Mesangial cell (primary cell): ENCODE data around the gene TLCD1. TPM values are rescaled to one million over a fixed set of nuclear protein-coding genes. Genes with fewer than 3 reads are reported as not detected.

ENCODE experiments used
- total RNA-seq: library from RNA; depleted of rRNA; stranded (reverse); fragments of >200 nt; gene quantifications from 2 replicates; pipeline ENCODE4 v1.2.3, GENCODE V29; 2015

TLCD1 gene, protein sequence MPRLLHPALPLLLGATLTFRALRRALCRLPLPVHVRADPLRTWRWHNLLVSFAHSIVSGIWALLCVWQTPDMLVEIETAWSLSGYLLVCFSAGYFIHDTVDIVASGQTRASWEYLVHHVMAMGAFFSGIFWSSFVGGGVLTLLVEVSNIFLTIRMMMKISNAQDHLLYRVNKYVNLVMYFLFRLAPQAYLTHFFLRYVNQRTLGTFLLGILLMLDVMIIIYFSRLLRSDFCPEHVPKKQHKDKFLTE
- total RNA-seq = 9.1 and 9.6 TPM in 2 replicates

DNA sequence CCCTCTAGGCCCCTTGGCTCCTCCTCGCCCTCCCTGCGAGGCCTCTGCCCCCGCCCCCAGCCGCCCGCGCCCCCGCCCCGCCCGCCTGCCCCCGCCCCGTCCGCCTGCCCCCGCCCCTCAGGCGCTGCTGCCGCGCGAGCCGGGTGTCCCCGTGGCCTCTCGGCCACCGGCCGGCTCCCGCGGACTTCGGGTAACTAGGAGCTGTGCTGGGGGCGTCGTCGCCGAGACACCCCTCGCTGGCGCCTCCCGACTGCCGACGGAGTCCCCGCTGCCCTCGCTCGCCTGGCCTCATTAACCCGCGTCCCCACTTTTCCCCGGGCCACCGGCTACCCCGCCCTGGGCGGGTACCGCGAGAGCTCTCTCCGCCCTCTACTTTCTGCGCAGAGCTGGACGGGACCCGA is at the start of gene TLCD1:
TSS of gene TLCD1 (minus strand) at position 8 of the 401 bp plus-strand sequence. CDS start 136 bp downstream, outside the sequence.

DNA sequence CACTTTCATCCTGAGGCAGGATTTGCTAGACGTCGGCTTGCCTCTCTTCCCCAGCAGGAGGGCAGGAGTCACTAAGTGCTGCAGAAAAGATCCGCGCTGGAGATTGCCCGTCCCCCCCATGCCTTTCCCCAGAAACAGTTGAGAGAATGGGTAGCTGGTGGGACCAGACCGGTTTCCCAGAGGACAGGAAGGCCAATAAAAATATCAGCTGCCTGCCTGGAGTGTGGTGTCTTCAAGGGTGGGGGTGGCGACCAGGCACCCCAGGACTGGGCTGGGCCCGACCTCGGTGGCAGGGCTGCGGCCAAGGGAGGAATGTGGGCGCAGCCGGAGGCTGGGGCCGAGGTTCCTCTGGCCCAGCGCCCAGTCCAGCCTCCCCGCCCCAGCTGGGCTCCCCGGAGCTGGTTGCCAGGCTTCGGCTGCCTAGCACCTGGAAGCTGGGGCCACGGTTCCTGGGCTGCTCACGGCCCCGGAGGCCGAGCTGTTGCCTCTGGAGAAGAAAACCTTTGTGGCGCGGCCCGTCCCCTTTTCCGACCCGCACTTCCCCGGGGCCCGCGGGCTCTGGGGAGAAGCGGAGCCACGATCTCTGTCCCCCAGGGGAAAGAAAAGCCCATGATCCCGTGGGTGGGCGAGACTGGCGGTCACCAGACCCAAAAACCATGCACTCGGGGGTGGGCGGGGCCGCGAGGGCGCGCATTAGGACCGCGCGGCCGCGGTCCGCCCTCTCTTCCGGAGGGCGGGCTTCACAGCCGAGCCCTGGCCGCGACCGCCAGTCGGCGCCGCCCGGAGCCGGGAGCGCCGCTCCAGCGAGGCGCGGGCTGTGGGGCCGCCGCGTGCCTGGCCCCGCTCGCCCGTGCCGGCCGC is 17.4 kb upstream of the TLCD1 start, which contains the start of gene TRAF4:
TSS of gene TRAF4 (plus strand) at position 769 of the 861 bp plus-strand sequence. CDS start 102 bp downstream, outside the sequence.

DNA sequence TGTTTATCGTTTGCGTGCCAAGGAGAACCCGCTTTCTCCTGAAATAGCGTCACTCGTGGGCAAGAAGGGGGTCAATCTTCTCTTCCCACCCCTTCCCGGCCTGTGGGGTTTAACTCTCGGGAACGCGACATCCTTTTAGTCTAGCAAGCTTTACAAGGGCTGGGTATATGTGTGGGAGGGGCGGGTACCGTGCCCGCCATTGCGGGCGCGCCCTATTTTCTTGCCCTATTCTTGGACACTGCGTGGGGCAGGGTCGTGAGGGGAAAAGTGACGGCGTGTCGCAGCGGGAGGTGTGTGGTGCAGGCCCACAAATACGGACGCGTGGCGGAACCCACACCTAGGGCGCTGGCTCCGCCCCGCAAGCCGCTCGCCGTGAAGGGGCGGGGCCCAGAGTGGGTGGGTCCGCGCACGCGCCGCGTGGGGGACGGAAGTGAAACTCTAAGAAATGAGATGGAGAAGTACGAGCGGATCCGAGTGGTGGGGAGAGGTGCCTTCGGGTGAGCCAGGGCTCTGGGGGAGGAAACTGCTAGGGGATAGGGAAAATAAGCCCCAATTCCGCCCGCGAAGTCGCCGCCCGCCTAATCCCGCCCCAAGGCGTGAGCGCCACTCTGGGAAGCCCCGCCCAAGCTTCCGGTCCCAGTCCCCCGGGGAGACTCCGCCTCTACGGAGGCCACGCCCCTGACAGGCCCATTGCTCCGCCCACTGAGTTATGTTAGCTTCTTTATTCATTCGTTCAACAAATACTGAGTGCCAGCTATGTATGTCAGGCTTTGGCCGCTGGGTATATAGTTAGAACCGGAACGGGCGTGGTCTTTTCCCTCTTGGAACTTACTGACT is 2.5 kb upstream of the TLCD1 start, which contains the start of gene NEK8:
TSS of gene NEK8 (plus strand) at position 425 of the 837 bp plus-strand sequence. CDS start at position 451, 26 bp downstream.

DNA sequence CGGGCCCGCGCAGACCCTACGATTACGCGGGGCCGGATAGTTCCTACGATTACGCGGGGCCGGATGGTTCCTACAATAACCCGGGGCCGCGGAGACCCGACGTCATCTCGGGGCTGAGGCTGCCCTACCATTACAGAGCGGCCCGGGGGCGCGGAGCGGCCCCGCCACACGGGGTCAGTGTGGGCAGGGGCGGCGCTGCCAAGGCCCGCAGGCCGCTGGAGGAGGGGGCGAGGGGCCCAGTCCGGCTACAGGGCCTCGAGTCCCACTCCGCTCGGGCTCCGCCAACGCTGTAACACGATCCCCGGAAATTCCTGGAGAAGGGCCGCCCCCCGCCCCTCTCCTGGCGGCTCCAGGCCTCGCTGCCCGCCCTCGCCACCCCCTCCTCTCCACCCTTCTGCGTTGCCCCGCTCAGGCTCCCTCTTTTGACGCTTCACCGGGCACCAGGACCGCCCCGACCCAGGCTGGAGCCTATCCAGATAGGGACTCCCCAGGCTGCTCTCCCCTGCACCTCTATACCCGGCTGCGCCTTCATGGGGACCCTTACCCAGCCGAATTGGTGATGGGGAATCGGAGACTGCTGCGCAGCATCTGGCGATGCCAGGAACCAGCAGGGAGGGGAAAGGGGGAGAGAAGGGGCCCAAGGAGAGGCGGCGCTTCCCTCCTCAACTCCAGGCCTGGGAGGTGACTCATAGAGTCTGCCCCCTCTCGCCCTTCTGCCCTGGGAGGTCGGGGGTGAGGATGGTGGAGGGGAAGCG is 8.3 kb downstream of the TLCD1 start, which contains the start of gene RAB34:
TSS of gene RAB34 (minus strand) at position 291 of the 755 bp plus-strand sequence. CDS start 602 bp downstream, outside the sequence.

DNA sequence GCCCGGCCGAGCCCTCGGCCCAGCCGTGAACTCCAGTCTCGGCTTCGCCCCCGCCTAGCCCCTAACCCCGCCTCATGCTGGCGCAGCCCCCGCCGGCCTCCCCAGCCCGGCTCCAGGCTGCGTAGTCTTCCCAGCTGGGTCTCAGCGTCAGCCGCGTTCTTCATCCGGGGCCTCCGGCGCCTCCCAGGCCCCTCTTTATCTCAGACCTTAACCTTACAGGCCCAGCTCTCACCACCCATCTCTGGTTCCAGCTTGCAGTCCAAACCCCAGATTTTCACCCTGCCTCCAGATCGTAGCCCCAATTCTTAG is 14.4 kb downstream of the TLCD1 start, which contains the start of gene PROCA1:
TSS of gene PROCA1 (minus strand) at position 166 of the 309 bp plus-strand sequence. CDS start 228 bp downstream, outside the sequence.

Other genes with a start within 250 kb of the TLCD1 start
- not detected in 2 replicates for gene FOXN1, start 219.9 kb downstream of the TLCD1 start, total RNA-seq
- 31.9 and 40.9 TPM in 2 replicates for gene UNC119, start 173.6 kb downstream of the TLCD1 start, total RNA-seq
- 76.3 and 162 TPM in 2 replicates for gene PIGS, start 154.7 kb downstream of the TLCD1 start, total RNA-seq
- 14.8 and 39.7 TPM in 2 replicates for gene ALDOC, start 149.3 kb downstream of the TLCD1 start, total RNA-seq
- 3.5 and 84.2 TPM in 2 replicates for gene SPAG5, start 127.2 kb downstream of the TLCD1 start, total RNA-seq
- 2.9 and 3.4 TPM in 2 replicates for gene RSKR, start 112.0 kb downstream of the TLCD1 start, total RNA-seq
- 88.4 and 115 TPM in 2 replicates for gene BLTP2, start 81.1 kb downstream of the TLCD1 start, total RNA-seq
- gene SDF2, start 64.3 kb downstream of the TLCD1 start, total RNA-seq = 51.3 and 64.0 TPM in 2 replicates
- 29.8 and 44.5 TPM in 2 replicates for gene SUPT6H, start 64.0 kb downstream of the TLCD1 start, total RNA-seq
- 1.0 and 1.6 TPM in 2 replicates for gene PROCA1, start 14.3 kb downstream of the TLCD1 start, total RNA-seq
- gene RAB34, start 8.4 kb downstream of the TLCD1 start, total RNA-seq = 293 and 306 TPM in 2 replicates
- 447 and 480 TPM in 2 replicates for gene RPL23A, start 6.2 kb downstream of the TLCD1 start, total RNA-seq
- gene NEK8, start 2.6 kb upstream of the TLCD1 start, total RNA-seq = 2.8 and 3.7 TPM in 2 replicates
- 61.3 and 86.8 TPM in 2 replicates for gene TRAF4, start 17.8 kb upstream of the TLCD1 start, total RNA-seq
- 23.0 and 30.2 TPM in 2 replicates for gene FAM222B, start 116.6 kb upstream of the TLCD1 start, total RNA-seq
- gene ERAL1, start 128.8 kb upstream of the TLCD1 start, total RNA-seq = 71.6 and 117 TPM in 2 replicates
- 73.0 and 85.8 TPM in 2 replicates for gene FLOT2, start 171.5 kb upstream of the TLCD1 start, total RNA-seq
- 6.8 and 8.2 TPM in 2 replicates for gene DHRS13, start 176.8 kb upstream of the TLCD1 start, total RNA-seq
- gene PHF12, start 225.3 kb upstream of the TLCD1 start, total RNA-seq = 26.7 and 33.3 TPM in 2 replicates